HepG2 (cell line): Measurements from ENCODE around the gene PLEKHM2.

Experiments used
- AGO1 ChIP-seq: fragments of 200-400 bp; formaldehyde crosslinking; IDR thresholded peaks from 2 replicates; pipeline ENCODE4 v1.6.1; 2017; ENCODE audit warnings: mild to moderate bottlenecking, low read depth, low read length, moderate library complexity; ENCODE audit not compliant: poor library complexity, severe bottlenecking
- BRF2 ChIP-seq: sonication (generic); formaldehyde crosslinking; IDR thresholded peaks from 2 replicates; pipeline ENCODE4 v1.8.1; 2022; ENCODE audit warnings: mild to moderate bottlenecking, missing genetic modification reagents
- HDAC6 ChIP-seq: fragments of 200-600 bp; sonication (generic); IDR thresholded peaks from 2 replicates; pipeline ENCODE4 v1.7.0; 2017; ENCODE audit warnings: mild to moderate bottlenecking, antibody characterized with exemption, low read length, low read depth
- MAFF ChIP-seq: IDR thresholded peaks from 2 replicates; pipeline ENCODE4 v1.6.1; 2011; ENCODE audit warnings: low read depth, low read length, improper control_type of control experiment
- MAZ ChIP-seq, 2 experiments: sonication (generic) in 1 of 2; formaldehyde crosslinking in 1 of 2; IDR thresholded peaks; 2 replicates each; pipeline versions ENCODE4 v1.5.0 to v1.6.1; 2012 to 2020; ENCODE audit warnings: low read depth in 2 of 2, mild to moderate bottlenecking in 2 of 2, borderline replicate concordance in 1 of 2, improper control_type of control experiment in 1 of 2, low read length in 1 of 2, missing genetic modification reagents in 1 of 2, moderate library complexity in 1 of 2
- MXD1 ChIP-seq: sonication (generic); formaldehyde crosslinking; IDR thresholded peaks from 2 replicates; pipeline ENCODE4 v1.4.0; 2020; ENCODE audit warnings: mild to moderate bottlenecking, missing genetic modification reagents
- POLR2AphosphoS5 ChIP-seq: IDR thresholded peaks from 2 replicates; pipeline ENCODE4 v1.6.1; 2012; ENCODE audit warnings: low read depth, low read length
- REPIN1 ChIP-seq: sonication (generic); formaldehyde crosslinking; IDR thresholded peaks from 2 replicates; pipeline ENCODE4 v1.8.0; 2022; ENCODE audit warnings: missing genetic modification reagents, low read depth, mild to moderate bottlenecking, borderline replicate concordance
- SP1 ChIP-seq, 2 experiments: fragments of 450-650 bp in 1 of 2; sonication (generic) in 1 of 2; formaldehyde crosslinking in 1 of 2; IDR thresholded peaks; 2 replicates each; pipeline versions ENCODE4 v1.4.0 to v1.6.1; 2016 to 2020; ENCODE audit warnings: missing genetic modification reagents in 1 of 2
- ZBTB2 ChIP-seq: sonication (generic); formaldehyde crosslinking; IDR thresholded peaks from 2 replicates; pipeline ENCODE4 v1.8.0; 2022; ENCODE audit warnings: low read depth, missing genetic modification reagents
- ZBTB7A ChIP-seq: sonication (generic); formaldehyde crosslinking; IDR thresholded peaks from 2 replicates; pipeline ENCODE4 v1.8.0; 2022; ENCODE audit warnings: mild to moderate bottlenecking, missing genetic modification reagents
- ZFP37 ChIP-seq: sonication (generic); formaldehyde crosslinking; IDR thresholded peaks from 2 replicates; pipeline ENCODE4 v1.4.0; 2020; ENCODE audit warnings: missing genetic modification reagents, borderline replicate concordance
- ZNF891 ChIP-seq: sonication (generic); formaldehyde crosslinking; IDR thresholded peaks from 2 replicates; pipeline ENCODE4 v1.5.0; 2020; ENCODE audit warnings: mild to moderate bottlenecking, missing genetic modification reagents

- TF ChIP-seq ZNF891 (no peak), BRF2 (no peak), HDAC6 (no peak), AGO1 (no peak), SP1 (IDR thresholded peaks at IDR 0.05) (no peak), SP1 (CRISPR knock-in tag; IDR thresholded peaks at IDR 0.05) (no peak), ZBTB2 (no peak), REPIN1 (CRISPR knock-in tag) (no peak), ZBTB7A (no peak), POLR2AphosphoS5 (no peak), MAFF (no peak), MAZ (IDR thresholded peaks at IDR 0.05; ENCODE audit: borderline replicate concordance, low read depth, low read length) (no peak), MAZ (CRISPR knock-in tag; IDR thresholded peaks at IDR 0.05; ENCODE audit: low read depth) (no peak), MXD1 (CRISPR knock-in tag) (no peak), ZFP37 (CRISPR knock-in tag) (no peak)
Observed at GRCh38 chr1:15777909-15778707, 94.0 kb downstream of the PLEKHM2 start.
